Loucy (cell line): Measurements from ENCODE around the gene SPINT2.
A peak's percentile ranks its signal among the peaks of the same experiment; 100 is the strongest.

Source experiments
- H2AFZ ChIP-seq: fragments of 200-600 bp; sonication (generic); 2 replicates; pipeline ENCODE4 v1.6.0; 2016; ENCODE audit warnings: antibody characterized with exemption, mild to moderate bottlenecking, low read length, moderate library complexity
- H3F3A ChIP-seq: fragments of 200-600 bp; 2 replicates; pipeline ENCODE4 v1.6.0; 2016; ENCODE audit warnings: antibody characterized with exemption, low read depth, mild to moderate bottlenecking
- H3K27me3 ChIP-seq: fragments of 200-600 bp; sonication (generic); 2 replicates; pipeline ENCODE4 v1.6.1; 2014; ENCODE audit warnings: low read length, mild to moderate bottlenecking; ENCODE audit not compliant: insufficient read depth, poor library complexity, severe bottlenecking
- H3K36me3 ChIP-seq: fragments of 200-600 bp; sonication (generic); 2 replicates; pipeline ENCODE4 v1.6.1; 2016; ENCODE audit warnings: low read length; ENCODE audit not compliant: insufficient read depth
- H3K4me1 ChIP-seq: fragments of 200-600 bp; sonication (generic); 2 replicates; pipeline ENCODE4 v1.5.1; 2014; ENCODE audit warnings: low read length, mild to moderate bottlenecking; ENCODE audit not compliant: insufficient read depth, poor library complexity, severe bottlenecking
- H3K4me2 ChIP-seq: fragments of 200-600 bp; sonication (generic); 2 replicates; pipeline ENCODE4 v1.6.0; 2014; ENCODE audit warnings: antibody characterized with exemption, low read length, low read depth, mild to moderate bottlenecking; ENCODE audit not compliant: poor library complexity, severe bottlenecking
- H3K4me3 ChIP-seq: fragments of 200-600 bp; sonication (generic); 2 replicates; pipeline ENCODE4 v1.5.1; 2014; ENCODE audit warnings: low read length, mild to moderate bottlenecking, mixed read lengths; ENCODE audit not compliant: poor library complexity, severe bottlenecking
- H3K79me2 ChIP-seq: fragments of 200-600 bp; sonication (generic); 2 replicates; pipeline ENCODE4 v1.6.1; 2014; ENCODE audit warnings: low read length; ENCODE audit not compliant: insufficient read depth
- H3K9ac ChIP-seq: fragments of 200-600 bp; sonication (generic); 2 replicates; pipeline ENCODE4 v1.6.0; 2014; ENCODE audit warnings: mild to moderate bottlenecking, low read depth, low read length, moderate library complexity; ENCODE audit not compliant: poor library complexity, severe bottlenecking
- H3K9me2 ChIP-seq: fragments of 200-600 bp; sonication (generic); replicated peaks from 2 replicates; pipeline ENCODE4 v1.6.1; 2016; ENCODE audit warnings: low read depth, low read length, mixed read lengths
- H3K9me3 ChIP-seq: fragments of 200-600 bp; sonication (generic); 2 replicates; pipeline ENCODE4 v1.6.1; 2014; ENCODE audit warnings: mild to moderate bottlenecking, antibody characterized with exemption, low read length, low read depth; ENCODE audit not compliant: insufficient read depth
- H4K20me1 ChIP-seq: fragments of 200-600 bp; sonication (generic); 2 replicates; pipeline ENCODE4 v1.6.0; 2014; ENCODE audit warnings: antibody characterized with exemption, low read length, mild to moderate bottlenecking; ENCODE audit not compliant: insufficient read depth, poor library complexity, severe bottlenecking
- EZH2phosphoT487 ChIP-seq: fragments of 200-600 bp; IDR thresholded peaks from 2 replicates; pipeline ENCODE4 v1.6.1; 2018; ENCODE audit warnings: antibody characterized with exemption, mild to moderate bottlenecking, moderate library complexity, borderline replicate concordance
- TF ChIP-seq, protein P1 (sequence below): fragments of 200-600 bp; sonication (generic); conservative IDR thresholded peaks from 2 replicates; pipeline ENCODE4 v1.5.1; 2014; ENCODE audit warnings: mild to moderate bottlenecking, antibody characterized with exemption, low read length

SPINT2 gene

DNA sequence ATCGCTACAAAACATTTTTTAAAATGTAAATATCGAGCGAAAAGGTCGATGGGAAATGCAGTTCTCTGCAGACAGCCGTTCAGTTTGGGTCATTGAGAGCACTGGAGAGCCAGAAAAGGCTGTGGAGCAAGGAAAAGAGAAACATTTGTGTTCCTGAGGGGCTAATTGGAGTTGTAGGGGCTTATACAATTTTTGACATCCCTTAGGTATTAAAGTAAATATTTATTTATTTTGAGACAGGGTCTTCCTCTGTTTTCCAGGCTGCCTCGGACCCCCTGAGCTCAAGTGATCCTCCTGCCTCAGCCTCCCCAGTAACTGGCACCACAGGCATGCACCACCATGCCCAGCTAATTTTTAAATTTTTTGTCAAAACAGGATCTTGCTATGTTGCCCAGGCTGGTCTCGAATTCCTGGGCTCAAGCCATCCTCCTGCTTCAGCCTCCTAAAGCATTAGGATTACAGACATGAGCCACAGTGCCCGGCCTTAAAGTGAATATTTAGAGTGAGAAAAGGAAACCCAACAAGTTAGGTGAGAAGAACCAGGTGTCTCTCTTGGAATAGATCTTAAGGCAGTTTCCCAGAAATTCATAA lies 52.2 kb downstream of the SPINT2 start:
- H4K20me1 ChIP-seq: no peaks in the 10 kb centered on the region
- H3K36me3 ChIP-seq: no peaks in the 10 kb centered on the region
- no peaks in the 10 kb centered on the region for H3K9me3 ChIP-seq
- peak overlapping the region; percentile 81 for H2AFZ ChIP-seq
- no peak for TF ChIP-seq EZH2phosphoT487
- TF ChIP-seq, protein P1, sequence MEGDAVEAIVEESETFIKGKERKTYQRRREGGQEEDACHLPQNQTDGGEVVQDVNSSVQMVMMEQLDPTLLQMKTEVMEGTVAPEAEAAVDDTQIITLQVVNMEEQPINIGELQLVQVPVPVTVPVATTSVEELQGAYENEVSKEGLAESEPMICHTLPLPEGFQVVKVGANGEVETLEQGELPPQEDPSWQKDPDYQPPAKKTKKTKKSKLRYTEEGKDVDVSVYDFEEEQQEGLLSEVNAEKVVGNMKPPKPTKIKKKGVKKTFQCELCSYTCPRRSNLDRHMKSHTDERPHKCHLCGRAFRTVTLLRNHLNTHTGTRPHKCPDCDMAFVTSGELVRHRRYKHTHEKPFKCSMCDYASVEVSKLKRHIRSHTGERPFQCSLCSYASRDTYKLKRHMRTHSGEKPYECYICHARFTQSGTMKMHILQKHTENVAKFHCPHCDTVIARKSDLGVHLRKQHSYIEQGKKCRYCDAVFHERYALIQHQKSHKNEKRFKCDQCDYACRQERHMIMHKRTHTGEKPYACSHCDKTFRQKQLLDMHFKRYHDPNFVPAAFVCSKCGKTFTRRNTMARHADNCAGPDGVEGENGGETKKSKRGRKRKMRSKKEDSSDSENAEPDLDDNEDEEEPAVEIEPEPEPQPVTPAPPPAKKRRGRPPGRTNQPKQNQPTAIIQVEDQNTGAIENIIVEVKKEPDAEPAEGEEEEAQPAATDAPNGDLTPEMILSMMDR: no peak
- peak overlapping the region; percentile 76 for H3K4me3 ChIP-seq
- peak overlapping the region; percentile 73 for H3K9ac ChIP-seq
- H3K4me2 ChIP-seq: peak overlapping the region; percentile 89
- peaks cover 6% of the 10 kb centered on the region; the same call in 1 of the 2 replicates for H3F3A ChIP-seq
- H3K4me1 ChIP-seq: peaks cover 43% of the 10 kb centered on the region
- peaks cover 55% of the 10 kb centered on the region for H3K79me2 ChIP-seq
- H3K9me2 ChIP-seq: no peaks in the 10 kb centered on the region
- H3K27me3 ChIP-seq: no peaks in the 10 kb centered on the region

DNA sequence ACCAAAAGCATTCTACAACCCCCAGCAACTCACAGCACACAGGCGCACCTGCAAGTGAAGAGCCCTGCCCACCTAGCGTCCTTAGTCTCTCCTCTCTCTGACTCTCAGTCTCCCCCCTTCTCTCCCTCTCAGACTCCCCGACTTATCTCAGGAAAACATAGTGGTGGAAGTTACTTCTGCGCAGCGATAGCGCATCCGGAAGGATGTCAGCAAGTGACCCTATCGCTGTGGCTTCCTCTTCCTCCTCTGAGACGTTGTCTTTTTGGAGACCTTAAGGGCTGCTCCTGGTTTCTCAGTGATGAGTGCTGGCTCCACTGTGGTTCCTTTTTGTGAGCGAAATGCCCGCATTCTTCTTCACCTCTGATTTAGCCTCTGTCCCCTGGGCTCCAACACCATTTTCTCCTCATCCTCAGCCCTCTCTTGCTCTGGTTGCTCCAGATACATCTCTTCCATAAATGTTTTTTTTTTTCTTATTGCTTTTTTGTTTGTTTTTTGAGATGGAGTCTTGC lies 52.8 kb downstream of the SPINT2 start:
- H3K4me3 ChIP-seq: peak overlapping the region; percentile 76
- no peak for TF ChIP-seq EZH2phosphoT487
- TF ChIP-seq, protein P1: no peak
- no peaks in the 10 kb centered on the region for H3K9me2 ChIP-seq
- no peaks in the 10 kb centered on the region for H3K36me3 ChIP-seq
- H3K4me2 ChIP-seq: peak overlapping the region; percentile 89
- no peaks in the 10 kb centered on the region for H3K27me3 ChIP-seq
- H3F3A ChIP-seq: peaks cover 6% of the 10 kb centered on the region; the same call in 1 of the 2 replicates
- H2AFZ ChIP-seq: peak overlapping the region; percentile 47
- peak overlapping the region; percentile 73 for H3K9ac ChIP-seq
- peaks cover 49% of the 10 kb centered on the region for H3K4me1 ChIP-seq
- H3K9me3 ChIP-seq: no peaks in the 10 kb centered on the region
- H4K20me1 ChIP-seq: no peaks in the 10 kb centered on the region
- peaks cover 57% of the 10 kb centered on the region for H3K79me2 ChIP-seq

DNA sequence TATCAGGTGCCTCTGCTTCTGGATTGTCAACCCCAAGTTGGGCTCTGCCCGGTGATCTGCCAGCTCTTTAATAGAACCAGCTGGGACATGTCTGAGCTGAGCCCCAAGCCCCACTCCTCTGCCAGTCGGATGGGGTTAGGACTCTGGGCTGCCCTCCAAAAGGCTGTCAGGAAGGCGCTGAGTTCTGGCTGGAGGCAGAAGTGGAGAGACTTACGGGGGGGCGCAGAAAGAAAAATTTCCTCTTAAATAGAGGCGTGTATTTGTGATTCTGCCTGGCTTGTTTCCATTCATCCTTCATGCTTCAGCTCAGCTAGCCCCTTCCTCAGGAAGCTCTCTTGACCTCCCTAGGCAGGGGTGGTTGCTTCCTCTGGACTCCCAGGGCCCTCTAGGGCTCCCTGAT lies 54.3 kb downstream of the SPINT2 start:
- Histone ChIP-seq H3K36me3 (no peaks in the 10 kb centered on the region), H3K4me3 (no peak overlapping the region), H3F3A (peaks cover 6% of the 10 kb centered on the region; the same call in 1 of the 2 replicates), H3K79me2 (peaks cover 50% of the 10 kb centered on the region), H3K27me3 (no peaks in the 10 kb centered on the region), H4K20me1 (no peaks in the 10 kb centered on the region), H3K9me2 (no peaks in the 10 kb centered on the region), H3K9me3 (no peaks in the 10 kb centered on the region), H3K4me1 (peaks cover 51% of the 10 kb centered on the region), H3K9ac (peak overlapping the region; percentile 68), H3K4me2 (peak overlapping the region; percentile 79), H2AFZ (no peak overlapping the region)
- no peak for TF ChIP-seq EZH2phosphoT487
- TF ChIP-seq, protein P1: no peak
